ENCODE measurements around the gene ACTN4.

DNA sequence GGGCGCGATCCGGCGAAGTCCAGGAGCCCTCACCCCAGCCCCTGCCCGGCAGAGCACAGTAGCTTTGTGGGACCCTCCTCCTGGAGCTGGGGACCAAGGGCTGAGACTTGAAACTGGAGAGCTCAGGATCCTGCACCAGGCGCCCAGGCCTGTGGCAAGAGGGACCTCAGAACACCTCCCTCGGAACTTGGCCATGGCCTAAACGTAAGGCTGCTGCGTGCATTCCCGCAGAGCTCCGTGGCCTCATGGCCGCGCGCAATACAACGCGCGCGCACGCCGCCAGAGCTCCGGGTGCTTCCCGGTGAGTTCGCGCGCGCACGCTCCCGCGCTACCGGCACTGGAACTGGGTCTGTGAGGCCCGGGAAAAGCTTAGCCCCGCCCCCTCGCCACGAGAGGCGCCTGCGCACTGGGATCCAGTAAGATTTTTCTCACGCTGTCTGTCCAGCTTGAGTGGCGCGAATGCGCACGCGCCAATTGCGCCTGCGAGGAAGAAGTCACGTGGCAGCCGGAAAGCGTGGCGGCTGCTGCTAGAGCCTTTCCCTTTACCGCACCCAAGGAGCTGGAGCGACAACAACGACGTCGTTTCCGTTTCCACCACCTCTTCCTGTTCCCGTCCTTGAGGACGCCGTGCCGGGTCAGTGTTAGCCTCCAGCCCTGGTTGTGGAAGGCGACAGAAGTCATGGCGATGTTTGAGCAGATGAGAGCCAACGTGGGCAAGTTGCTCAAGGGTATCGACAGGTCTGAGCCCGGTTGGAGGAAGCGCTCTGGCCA is 28.7 kb upstream of the ACTN4 start, which contains the start of gene EIF3K:
- TF ChIP-seq POLR2AphosphoS5 (IDR thresholded peaks at IDR 0.05; ENCODE audit: low read depth) (peak; percentile 95), CREB1 (CRISPR knock-in tag; IDR thresholded peaks at IDR 0.05; ENCODE audit: low read depth) (peak; percentile 80), ZNF114 (CRISPR knock-in tag; IDR thresholded peaks at IDR 0.05) (no peak), EZH2 (IDR thresholded peaks at IDR 0.05; ENCODE audit: low read depth, unreplicated experiment) (no peak)
- TF ChIP-seq, protein P1, sequence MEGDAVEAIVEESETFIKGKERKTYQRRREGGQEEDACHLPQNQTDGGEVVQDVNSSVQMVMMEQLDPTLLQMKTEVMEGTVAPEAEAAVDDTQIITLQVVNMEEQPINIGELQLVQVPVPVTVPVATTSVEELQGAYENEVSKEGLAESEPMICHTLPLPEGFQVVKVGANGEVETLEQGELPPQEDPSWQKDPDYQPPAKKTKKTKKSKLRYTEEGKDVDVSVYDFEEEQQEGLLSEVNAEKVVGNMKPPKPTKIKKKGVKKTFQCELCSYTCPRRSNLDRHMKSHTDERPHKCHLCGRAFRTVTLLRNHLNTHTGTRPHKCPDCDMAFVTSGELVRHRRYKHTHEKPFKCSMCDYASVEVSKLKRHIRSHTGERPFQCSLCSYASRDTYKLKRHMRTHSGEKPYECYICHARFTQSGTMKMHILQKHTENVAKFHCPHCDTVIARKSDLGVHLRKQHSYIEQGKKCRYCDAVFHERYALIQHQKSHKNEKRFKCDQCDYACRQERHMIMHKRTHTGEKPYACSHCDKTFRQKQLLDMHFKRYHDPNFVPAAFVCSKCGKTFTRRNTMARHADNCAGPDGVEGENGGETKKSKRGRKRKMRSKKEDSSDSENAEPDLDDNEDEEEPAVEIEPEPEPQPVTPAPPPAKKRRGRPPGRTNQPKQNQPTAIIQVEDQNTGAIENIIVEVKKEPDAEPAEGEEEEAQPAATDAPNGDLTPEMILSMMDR (conservative IDR thresholded peaks at IDR 0.05; ENCODE audit: low read depth in 2 of 2): no peak
- TF ChIP-seq, protein P2, sequence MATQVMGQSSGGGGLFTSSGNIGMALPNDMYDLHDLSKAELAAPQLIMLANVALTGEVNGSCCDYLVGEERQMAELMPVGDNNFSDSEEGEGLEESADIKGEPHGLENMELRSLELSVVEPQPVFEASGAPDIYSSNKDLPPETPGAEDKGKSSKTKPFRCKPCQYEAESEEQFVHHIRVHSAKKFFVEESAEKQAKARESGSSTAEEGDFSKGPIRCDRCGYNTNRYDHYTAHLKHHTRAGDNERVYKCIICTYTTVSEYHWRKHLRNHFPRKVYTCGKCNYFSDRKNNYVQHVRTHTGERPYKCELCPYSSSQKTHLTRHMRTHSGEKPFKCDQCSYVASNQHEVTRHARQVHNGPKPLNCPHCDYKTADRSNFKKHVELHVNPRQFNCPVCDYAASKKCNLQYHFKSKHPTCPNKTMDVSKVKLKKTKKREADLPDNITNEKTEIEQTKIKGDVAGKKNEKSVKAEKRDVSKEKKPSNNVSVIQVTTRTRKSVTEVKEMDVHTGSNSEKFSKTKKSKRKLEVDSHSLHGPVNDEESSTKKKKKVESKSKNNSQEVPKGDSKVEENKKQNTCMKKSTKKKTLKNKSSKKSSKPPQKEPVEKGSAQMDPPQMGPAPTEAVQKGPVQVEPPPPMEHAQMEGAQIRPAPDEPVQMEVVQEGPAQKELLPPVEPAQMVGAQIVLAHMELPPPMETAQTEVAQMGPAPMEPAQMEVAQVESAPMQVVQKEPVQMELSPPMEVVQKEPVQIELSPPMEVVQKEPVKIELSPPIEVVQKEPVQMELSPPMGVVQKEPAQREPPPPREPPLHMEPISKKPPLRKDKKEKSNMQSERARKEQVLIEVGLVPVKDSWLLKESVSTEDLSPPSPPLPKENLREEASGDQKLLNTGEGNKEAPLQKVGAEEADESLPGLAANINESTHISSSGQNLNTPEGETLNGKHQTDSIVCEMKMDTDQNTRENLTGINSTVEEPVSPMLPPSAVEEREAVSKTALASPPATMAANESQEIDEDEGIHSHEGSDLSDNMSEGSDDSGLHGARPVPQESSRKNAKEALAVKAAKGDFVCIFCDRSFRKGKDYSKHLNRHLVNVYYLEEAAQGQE (IDR thresholded peaks at IDR 0.05; ENCODE audit: unreplicated experiment): no peak

Measured in GM23338 (cell line).